Stimulated activated CD8-positive, alpha-beta memory T cell treated with anti-CD3 and anti-CD28 coated beads, Interleukin-15, amount 100 ng/mL, for 24 hours (primary cell): ENCODE measurements around the gene B3GAT2.

Source experiments
- DNase-seq: peaks from one replicate; pipeline ENCODE4 v3.0.0-alpha.2; 2020; ENCODE audit warnings: low read depth

B3GAT2 gene

GRCh38 chr6:70842541-70842940 is 114.3 kb downstream of the B3GAT2 start:
- DNase-seq, result no peak

- no peak for DNase-seq
These were observed 115.7 kb downstream of the B3GAT2 start for GRCh38 chr6:70841112-70841511.

GRCh38 chr6:70839286-70840266 is 117.3 kb downstream of the B3GAT2 start:
- DNase-seq, result no peak

- no peak for DNase-seq
These were observed 118.0 kb downstream of the B3GAT2 start for GRCh38 chr6:70838907-70839285.

GRCh38 chr6:70834520-70834919 is 122.3 kb downstream of the B3GAT2 start:
- DNase-seq, result no peak

- DNase-seq, result no peak
These were observed 125.4 kb downstream of the B3GAT2 start for GRCh38 chr6:70831427-70831826.

GRCh38 chr6:70823651-70824050 is 133.2 kb downstream of the B3GAT2 start:
- DNase-seq, result no peak

- DNase-seq, result no peak
These were observed 135.1 kb downstream of the B3GAT2 start for GRCh38 chr6:70821751-70822150.

- no peak for DNase-seq
These were observed 136.1 kb downstream of the B3GAT2 start for GRCh38 chr6:70820778-70821177.

- no peak for DNase-seq
These were observed 137.2 kb downstream of the B3GAT2 start for GRCh38 chr6:70819646-70820045.

- DNase-seq, result no peak
These were observed 143.0 kb downstream of the B3GAT2 start for GRCh38 chr6:70813885-70814284.

GRCh38 chr6:70811788-70812187 is 145.1 kb downstream of the B3GAT2 start:
- DNase-seq, result no peak
